Activated CD8-positive, alpha-beta T cell treated with anti-CD3 and anti-CD28 coated beads for 36 hours (primary cell): Measurements from ENCODE around the gene VAPB. TPM values are rescaled to one million over a fixed set of nuclear protein-coding genes. Genes with fewer than 3 reads are reported as not detected.
"Not testable (repeated sequence)": the region's sequence is repeated elsewhere in the genome, so short reads cannot be mapped to it uniquely, and the experiment has no call there.

Experiments used
- ATAC-seq: fragments of 200-7000 bp; cut with Tn5 transposase; one replicate; pipeline ENCODE4 v1.10.0; 2021; ENCODE audit warnings: mild to moderate bottlenecking, moderate library complexity
- CTCF ChIA-PET: fragments of 350-600 bp; sonication (Branson Sonifier 250); formaldehyde crosslinking; loops from one replicate; lab custom pipeline; 2021; ENCODE audit warnings: antibody characterized with exemption; lab: Charles Lee
- POLR2A ChIA-PET: fragments of 350-600 bp; sonication (Branson Sonifier 250); formaldehyde crosslinking; loops from one replicate; lab custom pipeline; 2021; ENCODE audit warnings: antibody characterized with exemption; lab: Charles Lee
- DNase-seq: peaks from one replicate; pipeline ENCODE4 v3.0.0-alpha.2; 2020
- H3K27ac Mint-ChIP-seq: one replicate; pipeline ENCODE4 v1.8.0; 2021; ENCODE audit warnings: mild to moderate bottlenecking, mixed read lengths
- H3K27me3 Mint-ChIP-seq: one replicate; pipeline ENCODE4 v1.8.0; 2021; ENCODE audit warnings: mixed read lengths
- H3K36me3 Mint-ChIP-seq: one replicate; pipeline ENCODE4 v1.8.0; 2021; ENCODE audit warnings: low read depth, mixed read lengths
- H3K4me1 Mint-ChIP-seq: one replicate; pipeline ENCODE4 v1.8.0; 2021; ENCODE audit warnings: low read depth, mixed read lengths
- H3K4me3 Mint-ChIP-seq: one replicate; pipeline ENCODE4 v1.8.0; 2021; ENCODE audit warnings: mild to moderate bottlenecking, moderate library complexity, mixed read lengths
- H3K9me3 Mint-ChIP-seq: one replicate; pipeline ENCODE4 v1.8.0; 2021; ENCODE audit warnings: mixed read lengths
- CTCF ChIP-seq: fragments of 200-600 bp; IDR thresholded peaks from one replicate; pipeline ENCODE4 v1.8.0; 2022; ENCODE audit warnings: antibody characterized with exemption, mild to moderate bottlenecking
- intact Hi-C: fragments of 100-400 bp; cut with micrococcal nuclease; formaldehyde crosslinking; loops from one replicate; pipeline ENCODE4 v1.10.0; 2022
- total RNA-seq, 2 experiments: library from RNA; stranded (reverse); gene quantifications; one replicate each; pipeline ENCODE4 v1.2.3, GENCODE V29; 2021

VAPB gene
- total RNA-seq, 2 experiments from 2014 or later: 46.3 to 46.8 TPM

GRCh38 chr20:58372806-58373205 is 16.2 kb upstream of the VAPB start:
- no peaks in the 10 kb centered on the region for H3K36me3 Mint-ChIP-seq
- no peaks in the 10 kb centered on the region for H3K9me3 Mint-ChIP-seq
- ATAC-seq (no peak), DNase-seq (no peak)
- H3K4me3 Mint-ChIP-seq: no peak overlapping the region
- TF ChIP-seq CTCF: no peak
- no peak overlapping the region for H3K27ac Mint-ChIP-seq
- intact Hi-C loops: no loop called here
- ChIA-PET POLR2A (no interaction called here), CTCF (no interaction called here)
- no peaks in the 10 kb centered on the region for H3K4me1 Mint-ChIP-seq
- peaks cover 6% of the 10 kb centered on the region for H3K27me3 Mint-ChIP-seq

GRCh38 chr20:58373296-58373695 is 15.7 kb upstream of the VAPB start:
- H3K4me3 Mint-ChIP-seq, intact Hi-C loops, ATAC-seq, DNase-seq, H3K36me3 Mint-ChIP-seq, POLR2A ChIA-PET, H3K4me1 Mint-ChIP-seq, H3K27ac Mint-ChIP-seq, CTCF ChIA-PET, H3K9me3 Mint-ChIP-seq: not testable (repeated sequence)
- H3K27me3 Mint-ChIP-seq: peaks cover 11% of the 10 kb centered on the region

GRCh38 chr20:58374027-58374850 is 14.8 kb upstream of the VAPB start:
- Mint-ChIP-seq H3K4me1 (no peaks in the 10 kb centered on the region), H3K36me3 (no peaks in the 10 kb centered on the region), H3K27ac (no peak overlapping the region), H3K27me3 (peaks cover 17% of the 10 kb centered on the region), H3K4me3 (no peak overlapping the region), H3K9me3 (no peaks in the 10 kb centered on the region)
- intact Hi-C loops: no loop called here
- DNase-seq: no peak
- TF ChIP-seq CTCF: no peak
- CTCF ChIA-PET: no interaction called here
- no peak for ATAC-seq
- POLR2A ChIA-PET: no interaction called here

GRCh38 chr20:58374906-58375758 is 13.9 kb upstream of the VAPB start:
- H3K9me3 Mint-ChIP-seq: no peaks in the 10 kb centered on the region
- intact Hi-C loops: no loop called here
- POLR2A ChIA-PET: no interaction called here
- H3K27ac Mint-ChIP-seq: no peak overlapping the region
- H3K36me3 Mint-ChIP-seq: no peaks in the 10 kb centered on the region
- no peaks in the 10 kb centered on the region for H3K4me1 Mint-ChIP-seq
- TF ChIP-seq CTCF: no peak
- CTCF ChIA-PET: no interaction called here
- DNase-seq (no peak), ATAC-seq (no peak)
- peaks cover 18% of the 10 kb centered on the region for H3K27me3 Mint-ChIP-seq
- no peak overlapping the region for H3K4me3 Mint-ChIP-seq

- DNase-seq: no peak
- ChIA-PET POLR2A (no interaction called here), CTCF (no interaction called here)
- Mint-ChIP-seq H3K36me3 (peaks cover 2% of the 10 kb centered on the region), H3K27ac (no peak overlapping the region), H3K9me3 (peaks cover 2% of the 10 kb centered on the region), H3K4me1 (no peaks in the 10 kb centered on the region), H3K4me3 (no peak overlapping the region), H3K27me3 (peaks cover 21% of the 10 kb centered on the region)
- no peak for TF ChIP-seq CTCF
- intact Hi-C loops: no loop called here
- ATAC-seq: no peak
These were observed 13.2 kb upstream of the VAPB start for GRCh38 chr20:58375759-58376352.
